WTC11 (cell line): ENCODE results near the gene EMC9.

Experiments
- CREB1 ChIP-seq: sonication (generic); formaldehyde crosslinking; IDR thresholded peaks from 2 replicates; pipeline ENCODE4 v1.8.0; 2023; ENCODE audit warnings: mild to moderate bottlenecking, missing genetic modification reagents
- FOXP1 ChIP-seq: sonication (generic); formaldehyde crosslinking; IDR thresholded peaks from 2 replicates; pipeline ENCODE4 v1.8.0; 2022; ENCODE audit warnings: missing genetic modification reagents, mild to moderate bottlenecking, moderate library complexity, borderline replicate concordance
- KAT7 ChIP-seq: sonication (generic); formaldehyde crosslinking; IDR thresholded peaks from 2 replicates; pipeline ENCODE4 v1.8.1; 2023; ENCODE audit warnings: missing genetic modification reagents, mild to moderate bottlenecking, borderline replicate concordance
- RORB ChIP-seq: fragments of 250-450 bp; sonication (Bioruptor Pico); IDR thresholded peaks from 2 replicates; pipeline ENCODE4 v1.9.0; 2021; ENCODE audit warnings: mild to moderate bottlenecking
- ZNF138 ChIP-seq: sonication (generic); formaldehyde crosslinking; conservative IDR thresholded peaks from 2 replicates; pipeline ENCODE4 v1.8.1; 2022; ENCODE audit warnings: mild to moderate bottlenecking, moderate library complexity, missing genetic modification reagents
- ZNF423 ChIP-seq: fragments of 250-450 bp; sonication (Bioruptor Pico); IDR thresholded peaks from 2 replicates; pipeline ENCODE4 v2.1.2; 2022; ENCODE audit warnings: mild to moderate bottlenecking, moderate library complexity
- TF ChIP-seq, protein P1 (sequence below): sonication (generic); formaldehyde crosslinking; IDR thresholded peaks from 2 replicates; pipeline ENCODE4 v1.8.0; 2023; ENCODE audit warnings: missing genetic modification reagents
- TF ChIP-seq, protein P2 (sequence below): sonication (generic); formaldehyde crosslinking; IDR thresholded peaks from 2 replicates; pipeline ENCODE4 v1.8.1; 2022; ENCODE audit warnings: low read depth, missing genetic modification reagents, borderline replicate concordance
- TF ChIP-seq, protein P3 (sequence below): fragments of 200-600 bp; IDR thresholded peaks from 2 replicates; pipeline ENCODE4 v1.8.0; 2022; ENCODE audit warnings: antibody characterized with exemption
- TF ChIP-seq, protein P4 (sequence below): sonication (generic); formaldehyde crosslinking; IDR thresholded peaks from 2 replicates; pipeline ENCODE4 v1.8.1; 2023; ENCODE audit warnings: mild to moderate bottlenecking, missing genetic modification reagents, moderate library complexity
- TF ChIP-seq, protein P5 (sequence below): fragments of 250-450 bp; sonication (Bioruptor Pico); conservative IDR thresholded peaks from 2 replicates; pipeline ENCODE4 v1.9.0; 2021; ENCODE audit warnings: mild to moderate bottlenecking
- TF ChIP-seq, protein P6 (sequence below): sonication (generic); formaldehyde crosslinking; IDR thresholded peaks from 2 replicates; pipeline ENCODE4 v1.8.1; 2023; ENCODE audit warnings: mild to moderate bottlenecking, missing genetic modification reagents
- TF ChIP-seq, protein P7 (sequence below): sonication (generic); formaldehyde crosslinking; IDR thresholded peaks from 2 replicates; pipeline ENCODE4 v1.8.1; 2022; ENCODE audit warnings: mild to moderate bottlenecking, missing genetic modification reagents, moderate library complexity, borderline replicate concordance
- TF ChIP-seq, protein P8 (sequence below): sonication (generic); formaldehyde crosslinking; IDR thresholded peaks from 2 replicates; pipeline ENCODE4 v1.8.0; 2022; ENCODE audit warnings: missing genetic modification reagents

DNA sequence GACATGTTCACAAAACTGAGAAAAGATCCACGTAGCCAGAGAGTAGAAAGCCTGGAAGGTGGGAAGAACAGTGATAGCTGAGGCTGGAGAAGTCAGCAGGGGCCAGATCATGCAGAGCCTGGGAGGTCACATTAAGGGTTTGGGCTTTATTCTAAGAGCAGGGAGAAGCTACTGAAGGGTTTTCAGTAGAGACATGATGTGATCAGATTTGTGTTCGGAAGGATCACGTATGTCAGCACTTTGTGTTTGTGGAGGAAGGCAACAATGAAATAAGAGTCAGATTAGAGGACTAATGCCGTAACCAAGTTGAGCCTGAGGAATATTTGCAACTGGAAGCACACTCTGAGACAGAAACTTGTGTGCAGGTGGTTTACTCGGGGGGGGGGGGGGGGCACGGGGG lies 51.5 kb downstream of the EMC9 start:
- TF ChIP-seq, protein P1, sequence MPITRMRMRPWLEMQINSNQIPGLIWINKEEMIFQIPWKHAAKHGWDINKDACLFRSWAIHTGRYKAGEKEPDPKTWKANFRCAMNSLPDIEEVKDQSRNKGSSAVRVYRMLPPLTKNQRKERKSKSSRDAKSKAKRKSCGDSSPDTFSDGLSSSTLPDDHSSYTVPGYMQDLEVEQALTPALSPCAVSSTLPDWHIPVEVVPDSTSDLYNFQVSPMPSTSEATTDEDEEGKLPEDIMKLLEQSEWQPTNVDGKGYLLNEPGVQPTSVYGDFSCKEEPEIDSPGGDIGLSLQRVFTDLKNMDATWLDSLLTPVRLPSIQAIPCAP (CRISPR knock-in tag) = no peak
- TF ChIP-seq, protein P2, sequence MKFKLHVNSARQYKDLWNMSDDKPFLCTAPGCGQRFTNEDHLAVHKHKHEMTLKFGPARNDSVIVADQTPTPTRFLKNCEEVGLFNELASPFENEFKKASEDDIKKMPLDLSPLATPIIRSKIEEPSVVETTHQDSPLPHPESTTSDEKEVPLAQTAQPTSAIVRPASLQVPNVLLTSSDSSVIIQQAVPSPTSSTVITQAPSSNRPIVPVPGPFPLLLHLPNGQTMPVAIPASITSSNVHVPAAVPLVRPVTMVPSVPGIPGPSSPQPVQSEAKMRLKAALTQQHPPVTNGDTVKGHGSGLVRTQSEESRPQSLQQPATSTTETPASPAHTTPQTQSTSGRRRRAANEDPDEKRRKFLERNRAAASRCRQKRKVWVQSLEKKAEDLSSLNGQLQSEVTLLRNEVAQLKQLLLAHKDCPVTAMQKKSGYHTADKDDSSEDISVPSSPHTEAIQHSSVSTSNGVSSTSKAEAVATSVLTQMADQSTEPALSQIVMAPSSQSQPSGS (CRISPR knock-in tag) = no peak
- TF ChIP-seq, protein P3, sequence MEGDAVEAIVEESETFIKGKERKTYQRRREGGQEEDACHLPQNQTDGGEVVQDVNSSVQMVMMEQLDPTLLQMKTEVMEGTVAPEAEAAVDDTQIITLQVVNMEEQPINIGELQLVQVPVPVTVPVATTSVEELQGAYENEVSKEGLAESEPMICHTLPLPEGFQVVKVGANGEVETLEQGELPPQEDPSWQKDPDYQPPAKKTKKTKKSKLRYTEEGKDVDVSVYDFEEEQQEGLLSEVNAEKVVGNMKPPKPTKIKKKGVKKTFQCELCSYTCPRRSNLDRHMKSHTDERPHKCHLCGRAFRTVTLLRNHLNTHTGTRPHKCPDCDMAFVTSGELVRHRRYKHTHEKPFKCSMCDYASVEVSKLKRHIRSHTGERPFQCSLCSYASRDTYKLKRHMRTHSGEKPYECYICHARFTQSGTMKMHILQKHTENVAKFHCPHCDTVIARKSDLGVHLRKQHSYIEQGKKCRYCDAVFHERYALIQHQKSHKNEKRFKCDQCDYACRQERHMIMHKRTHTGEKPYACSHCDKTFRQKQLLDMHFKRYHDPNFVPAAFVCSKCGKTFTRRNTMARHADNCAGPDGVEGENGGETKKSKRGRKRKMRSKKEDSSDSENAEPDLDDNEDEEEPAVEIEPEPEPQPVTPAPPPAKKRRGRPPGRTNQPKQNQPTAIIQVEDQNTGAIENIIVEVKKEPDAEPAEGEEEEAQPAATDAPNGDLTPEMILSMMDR = no peak
- TF ChIP-seq, protein P4, sequence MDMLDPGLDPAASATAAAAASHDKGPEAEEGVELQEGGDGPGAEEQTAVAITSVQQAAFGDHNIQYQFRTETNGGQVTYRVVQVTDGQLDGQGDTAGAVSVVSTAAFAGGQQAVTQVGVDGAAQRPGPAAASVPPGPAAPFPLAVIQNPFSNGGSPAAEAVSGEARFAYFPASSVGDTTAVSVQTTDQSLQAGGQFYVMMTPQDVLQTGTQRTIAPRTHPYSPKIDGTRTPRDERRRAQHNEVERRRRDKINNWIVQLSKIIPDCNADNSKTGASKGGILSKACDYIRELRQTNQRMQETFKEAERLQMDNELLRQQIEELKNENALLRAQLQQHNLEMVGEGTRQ (CRISPR knock-in tag) = no peak
- TF ChIP-seq, protein P5, sequence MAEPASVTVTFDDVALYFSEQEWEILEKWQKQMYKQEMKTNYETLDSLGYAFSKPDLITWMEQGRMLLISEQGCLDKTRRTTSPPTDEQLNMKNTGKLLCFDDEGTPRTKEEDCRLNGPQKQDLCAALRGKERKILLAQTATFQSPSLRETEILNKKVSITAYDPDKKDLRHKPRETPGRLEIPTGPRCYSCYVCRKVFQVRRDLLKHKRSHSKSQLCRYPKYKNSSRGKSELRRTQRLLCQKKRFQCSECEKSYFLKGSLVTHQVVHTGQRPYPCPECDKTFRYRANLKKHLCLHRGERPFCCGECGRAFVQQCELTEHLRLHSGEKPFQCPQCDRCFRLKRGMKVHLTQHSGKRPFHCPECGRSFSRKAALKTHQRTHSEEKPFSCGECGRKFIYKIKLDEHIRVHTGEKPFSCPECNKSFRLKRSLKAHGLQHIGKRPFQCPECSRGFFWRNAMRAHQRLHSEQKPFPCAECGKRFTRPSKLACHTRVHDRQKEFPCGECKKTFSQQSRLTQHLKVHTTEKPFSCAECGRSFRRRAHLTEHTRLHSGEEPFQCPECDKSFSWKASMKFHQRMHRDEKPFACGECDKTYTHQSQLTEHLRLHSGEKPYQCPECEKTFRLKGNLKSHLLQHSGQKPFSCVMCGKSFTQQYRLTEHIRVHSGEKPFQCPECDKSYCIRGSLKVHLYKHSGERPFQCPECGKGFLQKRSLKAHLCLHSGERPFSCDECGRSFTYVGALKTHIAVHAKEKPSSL (CRISPR knock-in tag) = no peak
- TF ChIP-seq ZNF138 (CRISPR knock-in tag) (no peak), RORB (no peak), CREB1 (CRISPR knock-in tag) (no peak), FOXP1 (no peak), KAT7 (CRISPR knock-in tag) (no peak), ZNF423 (no peak)
- TF ChIP-seq, protein P6, sequence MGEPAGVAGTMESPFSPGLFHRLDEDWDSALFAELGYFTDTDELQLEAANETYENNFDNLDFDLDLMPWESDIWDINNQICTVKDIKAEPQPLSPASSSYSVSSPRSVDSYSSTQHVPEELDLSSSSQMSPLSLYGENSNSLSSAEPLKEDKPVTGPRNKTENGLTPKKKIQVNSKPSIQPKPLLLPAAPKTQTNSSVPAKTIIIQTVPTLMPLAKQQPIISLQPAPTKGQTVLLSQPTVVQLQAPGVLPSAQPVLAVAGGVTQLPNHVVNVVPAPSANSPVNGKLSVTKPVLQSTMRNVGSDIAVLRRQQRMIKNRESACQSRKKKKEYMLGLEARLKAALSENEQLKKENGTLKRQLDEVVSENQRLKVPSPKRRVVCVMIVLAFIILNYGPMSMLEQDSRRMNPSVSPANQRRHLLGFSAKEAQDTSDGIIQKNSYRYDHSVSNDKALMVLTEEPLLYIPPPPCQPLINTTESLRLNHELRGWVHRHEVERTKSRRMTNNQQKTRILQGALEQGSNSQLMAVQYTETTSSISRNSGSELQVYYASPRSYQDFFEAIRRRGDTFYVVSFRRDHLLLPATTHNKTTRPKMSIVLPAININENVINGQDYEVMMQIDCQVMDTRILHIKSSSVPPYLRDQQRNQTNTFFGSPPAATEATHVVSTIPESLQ (CRISPR knock-in tag) = no peak
- TF ChIP-seq, protein P7, sequence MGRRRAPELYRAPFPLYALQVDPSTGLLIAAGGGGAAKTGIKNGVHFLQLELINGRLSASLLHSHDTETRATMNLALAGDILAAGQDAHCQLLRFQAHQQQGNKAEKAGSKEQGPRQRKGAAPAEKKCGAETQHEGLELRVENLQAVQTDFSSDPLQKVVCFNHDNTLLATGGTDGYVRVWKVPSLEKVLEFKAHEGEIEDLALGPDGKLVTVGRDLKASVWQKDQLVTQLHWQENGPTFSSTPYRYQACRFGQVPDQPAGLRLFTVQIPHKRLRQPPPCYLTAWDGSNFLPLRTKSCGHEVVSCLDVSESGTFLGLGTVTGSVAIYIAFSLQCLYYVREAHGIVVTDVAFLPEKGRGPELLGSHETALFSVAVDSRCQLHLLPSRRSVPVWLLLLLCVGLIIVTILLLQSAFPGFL (CRISPR knock-in tag) = no peak
- TF ChIP-seq, protein P8, sequence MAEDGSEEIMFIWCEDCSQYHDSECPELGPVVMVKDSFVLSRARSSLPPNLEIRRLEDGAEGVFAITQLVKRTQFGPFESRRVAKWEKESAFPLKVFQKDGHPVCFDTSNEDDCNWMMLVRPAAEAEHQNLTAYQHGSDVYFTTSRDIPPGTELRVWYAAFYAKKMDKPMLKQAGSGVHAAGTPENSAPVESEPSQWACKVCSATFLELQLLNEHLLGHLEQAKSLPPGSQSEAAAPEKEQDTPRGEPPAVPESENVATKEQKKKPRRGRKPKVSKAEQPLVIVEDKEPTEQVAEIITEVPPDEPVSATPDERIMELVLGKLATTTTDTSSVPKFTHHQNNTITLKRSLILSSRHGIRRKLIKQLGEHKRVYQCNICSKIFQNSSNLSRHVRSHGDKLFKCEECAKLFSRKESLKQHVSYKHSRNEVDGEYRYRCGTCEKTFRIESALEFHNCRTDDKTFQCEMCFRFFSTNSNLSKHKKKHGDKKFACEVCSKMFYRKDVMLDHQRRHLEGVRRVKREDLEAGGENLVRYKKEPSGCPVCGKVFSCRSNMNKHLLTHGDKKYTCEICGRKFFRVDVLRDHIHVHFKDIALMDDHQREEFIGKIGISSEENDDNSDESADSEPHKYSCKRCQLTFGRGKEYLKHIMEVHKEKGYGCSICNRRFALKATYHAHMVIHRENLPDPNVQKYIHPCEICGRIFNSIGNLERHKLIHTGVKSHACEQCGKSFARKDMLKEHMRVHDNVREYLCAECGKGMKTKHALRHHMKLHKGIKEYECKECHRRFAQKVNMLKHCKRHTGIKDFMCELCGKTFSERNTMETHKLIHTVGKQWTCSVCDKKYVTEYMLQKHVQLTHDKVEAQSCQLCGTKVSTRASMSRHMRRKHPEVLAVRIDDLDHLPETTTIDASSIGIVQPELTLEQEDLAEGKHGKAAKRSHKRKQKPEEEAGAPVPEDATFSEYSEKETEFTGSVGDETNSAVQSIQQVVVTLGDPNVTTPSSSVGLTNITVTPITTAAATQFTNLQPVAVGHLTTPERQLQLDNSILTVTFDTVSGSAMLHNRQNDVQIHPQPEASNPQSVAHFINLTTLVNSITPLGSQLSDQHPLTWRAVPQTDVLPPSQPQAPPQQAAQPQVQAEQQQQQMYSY = no peak
